HCT116 (cell line): ENCODE data around the gene BCL6. TPM values are rescaled to one million over a fixed set of nuclear protein-coding genes. Genes with fewer than 3 reads are reported as not detected.

Source experiments
- ATAC-seq: fragments of 200-7000 bp; cut with Tn5 transposase; 2 replicates; pipeline ENCODE4 v1.9.1; 2020; ENCODE audit warnings: mild to moderate bottlenecking, moderate library complexity
- BruUV-seq: library from RNA; stranded (reverse); fragments of 400-500 nt; replicated peaks from 2 replicates; lab custom pipeline; 2021; lab: Mats Ljungman, UMichigan
- CTCF ChIA-PET: fragments of 300-600 bp; sonication (Branson Sonifier 250); formaldehyde crosslinking; loops from one replicate; lab custom pipeline; 2021; ENCODE audit warnings: antibody characterized with exemption; lab: Charles Lee
- POLR2A ChIA-PET: fragments of 300-600, 350-600 bp; sonication (Branson Sonifier 250); formaldehyde crosslinking; loops from one replicate; lab custom pipeline; 2021; ENCODE audit warnings: antibody characterized with exemption; lab: Charles Lee
- RAD21 ChIA-PET, 2 experiments: fragments of 300-600 bp; sonication (Branson Sonifier 250); formaldehyde crosslinking; loops; one replicate each; lab custom pipeline; 2023; ENCODE audit warnings: low total read pairs in 2 of 2; ENCODE audit not compliant: uncharacterized antibody in 2 of 2, unreplicated experiment in 2 of 2, low non-redundant PET in 1 of 2; lab: Charles Lee
- DNase-seq: peaks from one replicate; pipeline ENCODE4 v3.0.0-alpha.2; 2010; ENCODE audit warnings: low read depth, low spot score
- H2AFZ ChIP-seq: fragments of 200-600 bp; shearing (Covaris generic), sonication (generic); 2 replicates; pipeline ENCODE4 v1.6.1; 2017; ENCODE audit warnings: low read depth, mixed run types, mixed read lengths, antibody characterized with exemption, low read length; ENCODE audit not compliant: poor library complexity, severe bottlenecking
- H3K27ac ChIP-seq: 2 replicates; pipeline ENCODE4 v1.5.1; 2012; ENCODE audit warnings: low read depth, low read length
- H3K27me3 ChIP-seq: fragments of 200-600 bp; sonication (generic); 2 replicates; pipeline ENCODE4 v1.6.1; 2016; ENCODE audit warnings: mixed run types, low read length, mixed read lengths; ENCODE audit not compliant: insufficient read depth
- H3K36me3 ChIP-seq, 2 experiments: fragments of 200-500 bp in 1 of 2; fragments of 200-600 bp in 1 of 2; sonication (Bioruptor generic) in 1 of 2; sonication (generic) in 1 of 2; 2 replicates each; pipeline versions ENCODE4 v1.5.1 to v1.6.1; 2014 to 2016; ENCODE audit warnings: low read length in 2 of 2, inconsistent platforms in 1 of 2, mixed read lengths in 1 of 2, mixed run types in 1 of 2; ENCODE audit not compliant: insufficient read depth in 2 of 2, control insufficient read depth in 1 of 2
- H3K4me1 ChIP-seq, 2 experiments: fragments of 200-600 bp in 1 of 2; sonication (generic) in 1 of 2; 2 replicates each; pipeline versions ENCODE4 v1.5.1 to v1.6.1; 2012 to 2017; ENCODE audit warnings: low read length in 2 of 2, inconsistent platforms in 1 of 2, mild to moderate bottlenecking in 1 of 2, mixed read lengths in 1 of 2, mixed run types in 1 of 2, moderate library complexity in 1 of 2; ENCODE audit not compliant: insufficient read depth in 2 of 2, control insufficient read depth in 1 of 2
- H3K4me2 ChIP-seq: fragments of 200-600 bp; sonication (generic); 2 replicates; pipeline ENCODE4 v1.6.1; 2017; ENCODE audit warnings: mixed run types, low read length, mixed read lengths
- H3K4me3 ChIP-seq, 2 experiments: fragments of 200-600 bp in 1 of 2; sonication (generic) in 1 of 2; replicated peaks in 1 of 2; 2 replicates each; pipeline ENCODE4 v1.5.1; 2011 to 2016; ENCODE audit warnings: low read length in 2 of 2, control low read depth in 1 of 2, low read depth in 1 of 2, mild to moderate bottlenecking in 1 of 2, mixed read lengths in 1 of 2, mixed run types in 1 of 2
- H3K79me2 ChIP-seq: fragments of 200-600 bp; sonication (generic); 2 replicates; pipeline ENCODE4 v1.6.1; 2017; ENCODE audit warnings: mild to moderate bottlenecking, mixed run types, low read length, moderate library complexity, mixed read lengths; ENCODE audit not compliant: insufficient read depth
- H3K9ac ChIP-seq: fragments of 200-600 bp; sonication (generic); 2 replicates; pipeline ENCODE4 v1.6.1; 2016; ENCODE audit warnings: low read length, mixed read lengths
- H3K9me2 ChIP-seq: fragments of 200-600 bp; sonication (generic), shearing (Covaris generic); 2 replicates; pipeline ENCODE4 v1.6.1; 2017; ENCODE audit warnings: mixed run types, mild to moderate bottlenecking, moderate library complexity; ENCODE audit not compliant: insufficient read depth
- H3K9me3 ChIP-seq, 2 experiments: fragments of 200-500 bp in 1 of 2; fragments of 200-600 bp in 1 of 2; sonication (Bioruptor generic) in 1 of 2; sonication (generic) in 1 of 2; 2 replicates each; pipeline ENCODE4 v1.6.1; 2014 to 2017; ENCODE audit warnings: low read length in 2 of 2, mixed read lengths in 2 of 2, inconsistent platforms in 1 of 2, low read depth in 1 of 2, mild to moderate bottlenecking in 1 of 2, mixed run types in 1 of 2, moderate library complexity in 1 of 2; ENCODE audit not compliant: control insufficient read depth in 1 of 2, insufficient read depth in 1 of 2
- H4K20me1 ChIP-seq: fragments of 200-600 bp; sonication (generic), shearing (Covaris generic); 2 replicates; pipeline ENCODE4 v1.6.1; 2017; ENCODE audit warnings: mixed run types, mild to moderate bottlenecking, moderate library complexity; ENCODE audit not compliant: insufficient read depth
- EZH2 ChIP-seq: fragments of 200-600 bp; sonication (generic); IDR thresholded peaks from 2 replicates; pipeline ENCODE4 v1.6.1; 2017; ENCODE audit warnings: antibody characterized with exemption, mixed run types
- EZH2phosphoT487 ChIP-seq: fragments of 200-600 bp; IDR thresholded peaks from 2 replicates; pipeline ENCODE4 v1.6.1; 2018; ENCODE audit warnings: antibody characterized with exemption, borderline replicate concordance
- FOSL1 ChIP-seq: IDR thresholded peaks from 2 replicates; pipeline ENCODE4 v1.6.1; 2012; ENCODE audit warnings: low read depth
- JUND ChIP-seq: IDR thresholded peaks from 2 replicates; pipeline ENCODE4 v1.6.1; 2012
- POLR2AphosphoS5 ChIP-seq: IDR thresholded peaks from 2 replicates; pipeline ENCODE4 v1.6.1; 2011; ENCODE audit warnings: mild to moderate bottlenecking, low read depth, low read length, moderate library complexity
- RAD21 ChIP-seq: IDR thresholded peaks from 2 replicates; pipeline ENCODE4 v1.6.1; 2012; ENCODE audit warnings: low read depth, mild to moderate bottlenecking
- SIN3A ChIP-seq: IDR thresholded peaks from 2 replicates; pipeline ENCODE4 v1.6.1; 2012; ENCODE audit warnings: low read depth
- SP1 ChIP-seq: IDR thresholded peaks from 2 replicates; pipeline ENCODE4 v1.6.1; 2012; ENCODE audit warnings: low read depth
- SRF ChIP-seq: IDR thresholded peaks from 2 replicates; pipeline ENCODE4 v1.6.1; 2012; ENCODE audit warnings: low read depth
- TCF7L2 ChIP-seq: IDR thresholded peaks from 2 replicates; pipeline ENCODE4 v1.7.0; 2011; ENCODE audit warnings: borderline replicate concordance, inconsistent platforms; ENCODE audit not compliant: insufficient read depth, insufficient read length; ENCODE audit errors: extremely low read depth
- YY1 ChIP-seq: IDR thresholded peaks from 2 replicates; pipeline ENCODE4 v1.6.1; 2011; ENCODE audit warnings: low read length, low read depth, moderate library complexity, mild to moderate bottlenecking; ENCODE audit not compliant: insufficient replicate concordance; ENCODE audit errors: extremely low read depth
- intact Hi-C: fragments of 100-400 bp; cut with micrococcal nuclease; formaldehyde crosslinking; loops from 2 replicates; pipeline ENCODE4 v1.10.0; 2022
- total RNA-seq: library from RNA; stranded (reverse); gene quantifications from one replicate; pipeline ENCODE4 v1.2.1, GENCODE V29; 2021; ENCODE audit not compliant: unreplicated experiment
- TF ChIP-seq, protein P1 (sequence below): IDR thresholded peaks from 2 replicates; pipeline ENCODE4 v1.6.1; 2011; ENCODE audit warnings: mild to moderate bottlenecking, low read length, moderate library complexity; ENCODE audit not compliant: insufficient replicate concordance; ENCODE audit errors: extremely low read depth
- TF ChIP-seq, protein P2 (sequence below): IDR thresholded peaks from 2 replicates; pipeline ENCODE4 v1.6.1; 2012
- TF ChIP-seq, protein P3 (sequence below): IDR thresholded peaks from 2 replicates; pipeline ENCODE4 v1.6.1; 2012; ENCODE audit warnings: low read depth
- TF ChIP-seq, protein P4 (sequence below): IDR thresholded peaks from 2 replicates; pipeline ENCODE4 v1.6.1; 2012

Gene BCL6
- total RNA-seq, 1 experiment from 2014 or later: 17.5 TPM

DNA sequence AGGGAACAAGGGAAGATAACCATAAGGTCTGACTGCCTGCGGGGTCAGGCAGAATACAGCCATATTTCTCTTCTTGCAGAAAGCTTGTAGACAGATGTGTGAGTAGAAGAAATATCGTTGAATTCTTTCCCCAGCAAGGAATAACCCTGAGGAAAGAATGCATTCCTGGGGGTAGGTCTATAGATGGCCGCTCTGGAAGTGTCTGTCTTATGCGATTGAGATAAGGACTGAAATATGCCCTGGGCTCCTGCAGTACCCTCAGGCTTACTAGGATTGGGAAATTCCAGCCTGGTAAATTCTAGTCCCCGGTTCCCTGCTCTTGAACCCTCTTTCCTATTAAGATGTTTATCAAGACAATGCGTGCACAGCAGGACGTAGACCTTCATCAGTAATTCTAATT, 59.3 kb downstream of the BCL6 start (continued):
- TF ChIP-seq, protein P1, sequence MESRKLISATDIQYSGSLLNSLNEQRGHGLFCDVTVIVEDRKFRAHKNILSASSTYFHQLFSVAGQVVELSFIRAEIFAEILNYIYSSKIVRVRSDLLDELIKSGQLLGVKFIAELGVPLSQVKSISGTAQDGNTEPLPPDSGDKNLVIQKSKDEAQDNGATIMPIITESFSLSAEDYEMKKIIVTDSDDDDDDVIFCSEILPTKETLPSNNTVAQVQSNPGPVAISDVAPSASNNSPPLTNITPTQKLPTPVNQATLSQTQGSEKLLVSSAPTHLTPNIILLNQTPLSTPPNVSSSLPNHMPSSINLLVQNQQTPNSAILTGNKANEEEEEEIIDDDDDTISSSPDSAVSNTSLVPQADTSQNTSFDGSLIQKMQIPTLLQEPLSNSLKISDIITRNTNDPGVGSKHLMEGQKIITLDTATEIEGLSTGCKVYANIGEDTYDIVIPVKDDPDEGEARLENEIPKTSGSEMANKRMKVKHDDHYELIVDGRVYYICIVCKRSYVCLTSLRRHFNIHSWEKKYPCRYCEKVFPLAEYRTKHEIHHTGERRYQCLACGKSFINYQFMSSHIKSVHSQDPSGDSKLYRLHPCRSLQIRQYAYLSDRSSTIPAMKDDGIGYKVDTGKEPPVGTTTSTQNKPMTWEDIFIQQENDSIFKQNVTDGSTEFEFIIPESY: no peak
- TF ChIP-seq POLR2AphosphoS5: no peak
- TF ChIP-seq, all 23 proteins: peak for 0

DNA sequence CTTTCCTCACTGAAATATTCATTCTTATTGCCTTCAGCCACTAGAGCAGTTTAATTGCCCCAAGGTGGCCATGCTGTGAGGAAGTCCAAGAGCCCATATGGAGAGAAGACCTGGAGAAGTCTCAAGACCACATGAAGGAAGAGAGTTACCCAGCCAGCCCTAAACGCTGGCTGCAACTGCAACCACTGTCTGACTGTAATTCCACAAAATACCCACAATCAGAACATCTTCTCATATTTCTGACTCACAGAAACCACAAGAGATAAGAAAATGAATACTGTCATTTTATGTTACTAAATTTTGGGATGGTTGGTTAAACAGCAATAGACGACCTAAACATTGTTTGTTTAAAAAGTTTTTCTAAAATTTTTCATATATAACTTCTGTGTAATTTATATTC, 60.4 kb downstream of the BCL6 start:
- Histone ChIP-seq H3K4me1 (no peaks in the 10 kb centered on the region), H3K27ac (no peak overlapping the region), H3K36me3 (no peaks in the 10 kb centered on the region), H4K20me1 (no peaks in the 10 kb centered on the region), H3K9me3 (no peaks in the 10 kb centered on the region; a peak in 1 of 4 replicates), H3K79me2 (no peaks in the 10 kb centered on the region), H3K9ac (no peak overlapping the region), H3K27me3 (no peaks in the 10 kb centered on the region), H3K4me3 (no peak overlapping the region), H3K9me2 (no peaks in the 10 kb centered on the region), H2AFZ (no peak overlapping the region), H3K4me2 (no peak overlapping the region)
- BruUV-seq: no TSS peak
- ATAC-seq: no peak
- no peak for DNase-seq
- ChIA-PET RAD21 (no interaction called here), POLR2A (no interaction called here), CTCF (interaction anchor here (1.3 to 1.6 kb wide), 2 partner anchors 24 to 1269 kb away, joined by 3 read pairs; no protein-coding TSS in a partner anchor)
- intact Hi-C loops: no loop called here
- TF ChIP-seq RAD21: no peak
- TF ChIP-seq EZH2: no peak
- TF ChIP-seq, protein P2, sequence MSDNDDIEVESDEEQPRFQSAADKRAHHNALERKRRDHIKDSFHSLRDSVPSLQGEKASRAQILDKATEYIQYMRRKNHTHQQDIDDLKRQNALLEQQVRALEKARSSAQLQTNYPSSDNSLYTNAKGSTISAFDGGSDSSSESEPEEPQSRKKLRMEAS: no peak
- TF ChIP-seq, protein P3, sequence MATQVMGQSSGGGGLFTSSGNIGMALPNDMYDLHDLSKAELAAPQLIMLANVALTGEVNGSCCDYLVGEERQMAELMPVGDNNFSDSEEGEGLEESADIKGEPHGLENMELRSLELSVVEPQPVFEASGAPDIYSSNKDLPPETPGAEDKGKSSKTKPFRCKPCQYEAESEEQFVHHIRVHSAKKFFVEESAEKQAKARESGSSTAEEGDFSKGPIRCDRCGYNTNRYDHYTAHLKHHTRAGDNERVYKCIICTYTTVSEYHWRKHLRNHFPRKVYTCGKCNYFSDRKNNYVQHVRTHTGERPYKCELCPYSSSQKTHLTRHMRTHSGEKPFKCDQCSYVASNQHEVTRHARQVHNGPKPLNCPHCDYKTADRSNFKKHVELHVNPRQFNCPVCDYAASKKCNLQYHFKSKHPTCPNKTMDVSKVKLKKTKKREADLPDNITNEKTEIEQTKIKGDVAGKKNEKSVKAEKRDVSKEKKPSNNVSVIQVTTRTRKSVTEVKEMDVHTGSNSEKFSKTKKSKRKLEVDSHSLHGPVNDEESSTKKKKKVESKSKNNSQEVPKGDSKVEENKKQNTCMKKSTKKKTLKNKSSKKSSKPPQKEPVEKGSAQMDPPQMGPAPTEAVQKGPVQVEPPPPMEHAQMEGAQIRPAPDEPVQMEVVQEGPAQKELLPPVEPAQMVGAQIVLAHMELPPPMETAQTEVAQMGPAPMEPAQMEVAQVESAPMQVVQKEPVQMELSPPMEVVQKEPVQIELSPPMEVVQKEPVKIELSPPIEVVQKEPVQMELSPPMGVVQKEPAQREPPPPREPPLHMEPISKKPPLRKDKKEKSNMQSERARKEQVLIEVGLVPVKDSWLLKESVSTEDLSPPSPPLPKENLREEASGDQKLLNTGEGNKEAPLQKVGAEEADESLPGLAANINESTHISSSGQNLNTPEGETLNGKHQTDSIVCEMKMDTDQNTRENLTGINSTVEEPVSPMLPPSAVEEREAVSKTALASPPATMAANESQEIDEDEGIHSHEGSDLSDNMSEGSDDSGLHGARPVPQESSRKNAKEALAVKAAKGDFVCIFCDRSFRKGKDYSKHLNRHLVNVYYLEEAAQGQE: no peak
- TF ChIP-seq, protein P4, sequence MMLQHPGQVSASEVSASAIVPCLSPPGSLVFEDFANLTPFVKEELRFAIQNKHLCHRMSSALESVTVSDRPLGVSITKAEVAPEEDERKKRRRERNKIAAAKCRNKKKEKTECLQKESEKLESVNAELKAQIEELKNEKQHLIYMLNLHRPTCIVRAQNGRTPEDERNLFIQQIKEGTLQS: no peak
- TF ChIP-seq POLR2AphosphoS5: no peak
- TF ChIP-seq SRF: no peak
- no peak for TF ChIP-seq FOSL1
- TF ChIP-seq SP1: no peak
- TF ChIP-seq JUND: no peak
- TF ChIP-seq EZH2phosphoT487: no peak
- no peak for TF ChIP-seq SIN3A
- TF ChIP-seq TCF7L2: no peak
- TF ChIP-seq, protein P1: no peak
- no peak for TF ChIP-seq YY1
